ENCODE measurements around the gene DCAF8. TPM values are rescaled to one million over a fixed set of nuclear protein-coding genes. Genes with fewer than 3 reads are reported as not detected.
A peak's percentile ranks its signal among the peaks of the same experiment; 100 is the strongest.

The DCAF8 gene
- total RNA-seq, 1 donor from 2014 or later = 62.1 TPM

GRCh38 chr1:160205242-160206035, 56.9 kb downstream of the DCAF8 start, which contains the start of gene PEA15:
Gene PEA15 (plus strand): TSS chr1:160205384. CDS start chr1:160211545, 6,161 bp downstream.
- DNase-seq (ENCODE audit: low read depth in 2 of 2) = peak in 1 of 2 donors; percentile 72

GRCh38 chr1:160204526-160205241, 57.7 kb downstream of the DCAF8 start:
- no peak for DNase-seq (ENCODE audit: low read depth in 2 of 2)

GRCh38 chr1:160200786-160201185, 61.6 kb downstream of the DCAF8 start:
- DNase-seq (ENCODE audit: low read depth in 2 of 2) = no peak

GRCh38 chr1:160197231-160197630, 65.1 kb downstream of the DCAF8 start:
- DNase-seq (ENCODE audit: low read depth in 2 of 2) = no peak

GRCh38 chr1:160196143-160196542, 66.2 kb downstream of the DCAF8 start:
- no peak for DNase-seq (ENCODE audit: low read depth in 2 of 2)

GRCh38 chr1:160194737-160195059, 67.7 kb downstream of the DCAF8 start:
- no peak for DNase-seq (ENCODE audit: low read depth in 2 of 2)

GRCh38 chr1:160193832-160194736, 68.3 kb downstream of the DCAF8 start:
- no peak for DNase-seq (ENCODE audit: low read depth in 2 of 2)

GRCh38 chr1:160193091-160193819, 69.1 kb downstream of the DCAF8 start:
- peak; percentile 72 to 85 for DNase-seq (ENCODE audit: low read depth in 2 of 2)

GRCh38 chr1:160192234-160192633, 70.1 kb downstream of the DCAF8 start:
- no peak for DNase-seq (ENCODE audit: low read depth in 2 of 2)

- DNase-seq (ENCODE audit: low read depth in 2 of 2) = no peak
Measured at GRCh38 chr1:160191756-160192155, 70.6 kb downstream of the DCAF8 start.

GRCh38 chr1:160189649-160190625, 72.4 kb downstream of the DCAF8 start, which contains the start of gene CASQ1:
Gene CASQ1 (plus strand): TSS chr1:160190575. CDS start chr1:160190752, 177 bp downstream.
- DNase-seq (ENCODE audit: low read depth in 2 of 2) = peak in 1 of 2 donors; percentile 60

GRCh38 chr1:160188341-160188740, 74.0 kb downstream of the DCAF8 start:
- DNase-seq (ENCODE audit: low read depth in 2 of 2) = no peak

- no peak for DNase-seq (ENCODE audit: low read depth in 2 of 2)
Measured at GRCh38 chr1:160187407-160187806, 74.9 kb downstream of the DCAF8 start.

GRCh38 chr1:160186729-160187128, 75.6 kb downstream of the DCAF8 start:
- DNase-seq (ENCODE audit: low read depth in 2 of 2) = no peak

- DNase-seq (ENCODE audit: low read depth in 2 of 2) = no peak
Measured at GRCh38 chr1:160186246-160186645, 76.1 kb downstream of the DCAF8 start.

- no peak for DNase-seq (ENCODE audit: low read depth in 2 of 2)
Measured at GRCh38 chr1:160179336-160179735, 83.0 kb downstream of the DCAF8 start.

- DNase-seq (ENCODE audit: low read depth in 2 of 2) = no peak
Measured at GRCh38 chr1:160178731-160179130, 83.6 kb downstream of the DCAF8 start.

GRCh38 chr1:160177667-160178066, 84.7 kb downstream of the DCAF8 start:
- no peak for DNase-seq (ENCODE audit: low read depth in 2 of 2)

GRCh38 chr1:160177231-160177630, 85.1 kb downstream of the DCAF8 start:
- DNase-seq (ENCODE audit: low read depth in 2 of 2) = no peak

GRCh38 chr1:160171980-160172379, 90.4 kb downstream of the DCAF8 start:
- DNase-seq (ENCODE audit: low read depth in 2 of 2) = no peak

Measured in dermis microvascular lymphatic vessel endothelial cell (primary cell).